GM18511 (cell line): ENCODE measurements around the gene PRAMEF20.
"Not testable (repeated sequence)": the region's sequence is repeated elsewhere in the genome, so short reads cannot be mapped to it uniquely, and the experiment has no call there.

Source experiments
- ATAC-seq: cut with Tn5 transposase; IDR thresholded peaks from one replicate; pipeline ENCODE4 v1.9.1; 2021; ENCODE audit warnings: mild to moderate bottlenecking, moderate library complexity; ENCODE audit not compliant: unreplicated experiment

Gene PRAMEF20

GRCh38 chr1:13410150-13410549 is at the start of gene PRAMEF20:
TSS of gene PRAMEF20 (plus strand) at chr1:13410450. CDS start at chr1:13416355, 5,905 bp downstream.
- not testable (repeated sequence) for ATAC-seq

DNA sequence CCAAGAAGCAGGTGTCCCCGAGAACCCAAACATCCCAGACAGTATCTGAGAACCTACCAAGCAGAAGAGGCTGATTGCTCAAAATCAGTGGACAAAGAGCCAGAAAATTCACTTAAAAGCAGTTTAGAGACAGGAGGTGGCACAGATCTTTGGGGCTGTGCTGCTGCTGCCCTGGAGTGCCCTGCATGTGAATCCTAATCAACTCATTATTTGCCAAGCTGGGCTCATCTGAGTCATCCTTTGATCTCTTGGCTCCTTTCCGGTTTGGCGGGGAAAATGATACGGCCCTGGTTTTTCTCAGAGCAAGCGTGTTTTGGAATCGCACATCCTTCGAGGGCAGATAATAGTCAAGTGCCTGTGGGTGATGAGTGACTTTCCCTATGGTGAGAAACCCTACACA is 47.9 kb upstream of the PRAMEF20 start:
- ATAC-seq, result not testable (repeated sequence)

DNA sequence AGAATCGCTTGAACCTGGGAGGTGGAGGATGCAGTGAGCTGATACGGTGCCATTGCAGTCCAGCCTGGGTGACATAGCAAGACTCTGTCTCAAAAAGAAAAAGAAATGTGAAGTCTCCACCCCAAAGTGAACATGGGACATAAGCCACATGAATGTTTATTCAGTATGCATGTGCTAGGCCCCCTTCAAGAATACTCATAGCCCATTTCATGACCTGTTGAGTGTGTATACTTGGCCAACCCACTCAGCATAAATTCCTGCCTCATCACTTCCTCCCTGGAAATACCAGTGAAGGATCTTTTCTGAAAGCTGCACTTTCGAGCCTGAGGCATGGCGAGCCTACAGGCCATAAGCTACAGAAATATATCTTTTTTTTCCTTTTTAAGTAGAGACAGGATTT is 45.3 kb upstream of the PRAMEF20 start:
- ATAC-seq, result not testable (repeated sequence)

DNA sequence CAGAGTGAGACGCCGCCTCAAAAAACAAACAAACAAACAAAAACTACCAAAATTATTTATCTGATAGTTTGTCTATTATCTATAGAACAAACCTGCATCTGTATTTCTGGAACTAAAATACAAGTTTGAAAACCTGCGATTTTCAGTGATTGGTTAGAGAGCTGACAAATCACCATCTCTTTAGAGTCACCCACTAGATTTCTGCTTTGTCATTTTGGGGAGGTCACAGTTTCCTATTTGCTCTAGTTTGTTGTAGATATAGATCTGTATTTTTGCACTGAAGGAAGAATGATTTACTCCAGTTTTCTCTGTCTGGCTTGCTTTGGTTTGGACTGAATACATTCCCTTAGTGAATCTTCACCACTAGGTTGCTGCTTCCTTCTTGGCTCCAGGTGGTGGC is 43.7 kb upstream of the PRAMEF20 start:
- ATAC-seq, result not testable (repeated sequence)

DNA sequence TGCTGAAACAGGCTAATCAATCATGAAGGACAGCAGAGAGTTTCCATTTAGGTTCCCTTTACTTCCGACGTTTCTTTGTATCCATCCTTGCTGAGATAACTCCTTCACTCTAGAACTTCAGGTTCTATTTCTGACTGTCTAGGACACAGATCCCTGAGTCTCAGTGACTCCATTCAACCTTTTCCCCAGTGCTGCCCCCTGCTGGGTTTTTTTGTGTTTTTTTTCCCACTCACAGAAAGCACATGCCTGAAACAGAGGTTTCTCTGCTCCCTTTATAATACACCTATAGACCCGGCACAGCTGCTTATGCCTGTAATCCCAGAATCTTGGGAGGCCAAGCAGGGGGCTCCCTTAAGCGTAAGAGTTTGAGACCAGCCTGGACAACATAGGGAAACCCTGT is 41.7 kb upstream of the PRAMEF20 start:
- not testable (repeated sequence) for ATAC-seq

GRCh38 chr1:13378983-13379382 is 31.3 kb upstream of the PRAMEF20 start:
- not testable (repeated sequence) for ATAC-seq

- ATAC-seq, result not testable (repeated sequence)
Measured at GRCh38 chr1:13380380-13380779, 29.9 kb upstream of the PRAMEF20 start.

DNA sequence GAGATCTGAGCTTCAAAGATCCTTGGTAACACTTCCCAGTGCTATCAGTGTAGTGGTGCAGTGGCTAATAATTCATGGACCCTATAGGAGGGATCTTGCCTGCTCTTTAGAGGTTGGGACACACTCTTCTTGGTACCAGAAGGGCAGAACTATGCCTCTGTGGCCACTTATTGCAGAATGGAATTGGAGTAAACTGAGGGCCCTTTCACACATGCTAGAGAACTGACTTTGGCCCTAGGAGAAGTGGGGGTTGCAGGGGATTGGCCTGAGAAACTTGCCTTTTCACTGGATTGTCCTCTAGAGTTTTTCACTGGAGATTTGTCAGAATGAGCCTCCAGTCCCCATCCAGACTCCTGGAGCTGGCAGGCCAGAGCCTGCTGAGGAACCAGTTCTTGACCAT is 20.9 kb upstream of the PRAMEF20 start, which contains the start of gene PRAMEF17:
Gene PRAMEF17 (plus strand): TSS at position 301 of the 400 bp plus-strand sequence. CDS start 26 bp downstream, at position 327.
- not testable (repeated sequence) for ATAC-seq

- ATAC-seq, result not testable (repeated sequence)
Measured at GRCh38 chr1:13393004-13393403, 17.2 kb upstream of the PRAMEF20 start.

- not testable (repeated sequence) for ATAC-seq
Measured at GRCh38 chr1:13394761-13395160, 15.5 kb upstream of the PRAMEF20 start.

- not testable (repeated sequence) for ATAC-seq
Measured at GRCh38 chr1:13395311-13395710, 14.9 kb upstream of the PRAMEF20 start.

GRCh38 chr1:13407811-13408210 is 2.4 kb upstream of the PRAMEF20 start:
- ATAC-seq, result no peak

- no peak for ATAC-seq
Measured at GRCh38 chr1:13430495-13430894, 20.2 kb downstream of the PRAMEF20 start.

- ATAC-seq, result no peak
Measured at GRCh38 chr1:13432251-13432650, 22.0 kb downstream of the PRAMEF20 start.

GRCh38 chr1:13433694-13434358 is 23.6 kb downstream of the PRAMEF20 start:
- not testable (repeated sequence) for ATAC-seq

DNA sequence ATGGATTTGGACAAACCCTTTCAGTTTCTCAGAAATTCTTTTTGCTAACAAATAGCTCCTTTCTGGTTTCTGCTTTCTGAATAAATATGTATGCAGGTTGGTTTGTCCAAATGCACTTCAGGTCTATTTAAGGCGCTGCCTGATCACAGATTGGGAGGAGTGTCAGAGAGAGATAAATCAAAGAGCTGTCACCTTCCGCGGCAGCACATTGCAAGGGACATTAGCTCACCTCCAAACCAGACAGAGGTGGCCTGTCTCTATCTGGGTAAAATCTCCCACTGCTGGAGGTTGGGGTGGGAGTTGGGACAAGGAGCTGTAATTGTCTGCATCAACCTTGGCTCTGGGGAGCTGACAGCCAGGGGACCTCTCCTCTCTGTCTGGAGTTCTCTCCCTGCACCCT is 25.2 kb downstream of the PRAMEF20 start:
- ATAC-seq, result no peak

GRCh38 chr1:13439104-13439783 is 29.0 kb downstream of the PRAMEF20 start:
- not testable (repeated sequence) for ATAC-seq

GRCh38 chr1:13443335-13443979 is 33.2 kb downstream of the PRAMEF20 start:
- ATAC-seq, result no peak

DNA sequence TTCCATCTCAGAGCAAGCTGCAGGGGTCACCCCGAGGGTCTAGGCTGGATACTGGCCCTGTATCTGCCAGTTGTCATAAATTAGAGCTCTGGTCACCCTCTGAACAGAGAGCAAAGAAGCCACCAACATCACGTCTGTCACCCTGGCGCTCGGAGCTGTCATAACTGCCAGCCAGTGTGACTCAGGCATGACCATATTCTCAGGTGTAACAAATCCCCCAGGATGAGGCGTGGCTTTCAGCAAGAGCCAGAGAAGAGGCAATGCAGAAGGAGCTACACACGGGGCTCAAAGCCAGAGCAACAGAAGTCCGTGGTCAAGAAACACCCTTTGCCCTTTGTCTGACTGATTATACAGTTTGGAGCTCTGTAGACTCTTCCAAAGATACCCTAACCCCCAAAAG is 40.0 kb downstream of the PRAMEF20 start:
- ATAC-seq, result no peak

- no peak for ATAC-seq
Measured at GRCh38 chr1:13451399-13451965, 41.2 kb downstream of the PRAMEF20 start.

DNA sequence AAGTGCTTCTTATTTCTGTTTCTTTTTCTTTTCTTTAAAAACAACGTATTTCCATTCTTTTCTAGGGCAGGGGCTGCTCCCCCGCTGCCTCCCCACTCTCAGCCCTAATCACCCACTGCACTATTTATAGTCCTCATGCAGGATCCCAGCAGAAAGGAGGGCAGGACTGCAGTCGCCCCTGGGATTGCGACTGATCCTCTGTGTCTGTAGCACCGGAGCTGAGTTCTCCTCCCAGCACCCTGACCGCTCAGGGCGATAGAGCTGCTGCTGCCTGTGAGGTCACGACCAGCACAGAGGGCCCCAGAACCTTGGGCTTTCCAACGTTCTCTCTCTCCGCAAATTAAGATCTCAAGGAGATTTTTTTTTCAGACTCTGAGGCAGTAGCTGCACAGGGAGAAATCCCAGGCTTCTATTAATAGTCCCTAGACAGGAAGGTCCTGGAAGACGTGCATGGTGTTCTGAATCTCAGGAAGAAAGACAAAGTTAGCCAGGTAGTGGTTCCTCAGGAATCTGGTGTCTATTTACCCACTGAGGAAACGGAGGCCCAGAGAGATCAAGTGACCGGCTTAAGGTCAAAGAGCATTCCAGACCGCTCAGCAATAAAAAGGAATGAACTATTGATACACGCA is 46.8 kb downstream of the PRAMEF20 start:
- ATAC-seq, result no peak
